Left hindlimb (tissue), 1 donor: ENCODE measurements around the gene AHR.
"Not testable (repeated sequence)": the region's sequence is repeated elsewhere in the genome, so short reads cannot be mapped to it uniquely, and the experiment has no call there.

Experiments used
- DNase-seq: peaks from one replicate; pipeline ENCODE4 v3.0.0-alpha.2; 2018

AHR gene

GRCh38 chr7:17342756-17343155 lies 44.3 kb downstream of the AHR start:
- DNase-seq, result no peak

- no peak for DNase-seq
Measured at GRCh38 chr7:17347401-17347800, 48.9 kb downstream of the AHR start.

- not testable (repeated sequence) for DNase-seq
Measured at GRCh38 chr7:17348932-17349331, 50.5 kb downstream of the AHR start.

GRCh38 chr7:17350321-17350720 lies 51.9 kb downstream of the AHR start:
- not testable (repeated sequence) for DNase-seq

GRCh38 chr7:17353650-17354419 lies 55.4 kb downstream of the AHR start:
- not testable (repeated sequence) for DNase-seq

- DNase-seq, result no peak
Measured at GRCh38 chr7:17354473-17354872, 56.0 kb downstream of the AHR start.

GRCh38 chr7:17355050-17355449 lies 56.6 kb downstream of the AHR start:
- no peak for DNase-seq

GRCh38 chr7:17357952-17358351 lies 59.5 kb downstream of the AHR start:
- DNase-seq, result no peak

GRCh38 chr7:17359610-17360009 lies 61.2 kb downstream of the AHR start:
- no peak for DNase-seq

- no peak for DNase-seq
Measured at GRCh38 chr7:17362439-17363105, 64.1 kb downstream of the AHR start.

- DNase-seq, result no peak
Measured at GRCh38 chr7:17364671-17365070, 66.2 kb downstream of the AHR start.

- DNase-seq, result no peak
Measured at GRCh38 chr7:17365775-17366174, 67.3 kb downstream of the AHR start.

- DNase-seq, result no peak
Measured at GRCh38 chr7:17367502-17367901, 69.0 kb downstream of the AHR start.

GRCh38 chr7:17368856-17369524 lies 70.5 kb downstream of the AHR start:
- no peak for DNase-seq

GRCh38 chr7:17369691-17370426 lies 71.4 kb downstream of the AHR start:
- DNase-seq, result no peak

- no peak for DNase-seq
Measured at GRCh38 chr7:17370901-17371585, 72.6 kb downstream of the AHR start.

GRCh38 chr7:17371671-17372524 lies 73.4 kb downstream of the AHR start:
- no peak for DNase-seq

GRCh38 chr7:17374157-17374556 lies 75.7 kb downstream of the AHR start:
- DNase-seq, result no peak

GRCh38 chr7:17374654-17375053 lies 76.2 kb downstream of the AHR start:
- no peak for DNase-seq

- DNase-seq, result no peak
Measured at GRCh38 chr7:17376595-17376994, 78.1 kb downstream of the AHR start.
